Mammary epithelial cell (primary cell): Measurements from ENCODE around the gene GRB10.

Experiments used
- CTCF ChIP-seq, 2 donors: IDR thresholded peaks in 1 of 2; conservative IDR thresholded peaks in 1 of 2; 2 replicates each; pipeline ENCODE4 v1.5.1; 2011 to 2012; ENCODE audit warnings: inconsistent platforms in 2 of 2, low read length in 2 of 2, mild to moderate bottlenecking in 2 of 2, control low read depth in 1 of 2, low read depth in 1 of 2; ENCODE audit not compliant: insufficient read depth in 1 of 2; ENCODE audit errors: extremely low read depth in 1 of 2
- EZH2 ChIP-seq: IDR thresholded peaks from 2 replicates; pipeline ENCODE4 v1.6.1; 2012; ENCODE audit warnings: low read length, inconsistent platforms, borderline replicate concordance

- TF ChIP-seq CTCF (conservative IDR thresholded peaks at IDR 0.05 in 1 of 2, IDR thresholded peaks at IDR 0.05 in 1 of 2; ENCODE audit: extremely low read depth in 1 of 2, insufficient read depth in 1 of 2, low read depth in 1 of 2, low read length in 2 of 2) (no peak), EZH2 (no peak)
Measured at GRCh38 chr7:50622821-50623220, 159.9 kb downstream of the GRB10 start.
